ENCODE data around the gene ZNF32. TPM values are rescaled to one million over a fixed set of nuclear protein-coding genes. Genes with fewer than 3 reads are reported as not detected.

Gene ZNF32
- total and polyA plus RNA-seq, 2 donors (not counting 3 experiments of a cell fraction or from before 2014, with no cell fraction given): 12.5 to 14.4 TPM

DNA sequence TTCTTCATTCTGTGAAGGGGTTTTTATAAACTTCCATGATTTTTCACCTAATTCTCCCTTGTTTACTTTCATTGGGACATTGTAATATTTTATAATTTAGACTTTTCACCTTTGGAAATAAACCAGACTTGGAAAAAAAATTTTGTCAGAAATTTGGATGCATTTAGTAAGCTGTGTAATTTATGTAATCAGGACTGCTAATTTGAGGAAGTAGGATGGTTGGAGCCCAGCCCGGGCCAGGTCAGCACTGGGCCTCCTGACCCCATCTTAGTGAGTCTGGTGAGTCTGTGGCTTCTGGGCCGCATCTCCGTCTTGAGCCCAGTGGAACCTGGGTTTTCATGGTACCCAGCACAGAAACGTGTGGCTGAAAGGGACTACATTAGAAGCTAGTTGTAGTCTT lies 27.6 kb upstream of the ZNF32 start:
- no peak for DNase-seq (ENCODE audit: low read depth, low spot score)
- H3K4me1 ChIP-seq (ENCODE audit: control insufficient read depth, extremely low read depth, insufficient read depth, low read length): no peaks in the 10 kb centered on the region
- dilution Hi-C loops (cut with MboI; ENCODE audit: extremely low pct_ligation_motif_present, low sequenced_read_pairs) (no loop called here), intact Hi-C loops (cut with micrococcal nuclease) (loop anchor here (10.0 kb wide), 1 partner anchor 1298 kb away; the partner anchor contains the start of gene DEPP1)
- H3K9ac ChIP-seq (replicated peaks; ENCODE audit: extremely low read depth, insufficient read depth, low read length): no peak overlapping the region
- no peak overlapping the region for H3K4me2 ChIP-seq (ENCODE audit: insufficient read depth, low read length)
- CTCF ChIA-PET: interaction anchor here (1.1 to 1.7 kb wide), 2 partner anchors 10 to 710 kb away, joined by 3 to 6 read pairs; no protein-coding TSS in a partner anchor
- POLR2A ChIA-PET: no interaction called here
- H3K27ac ChIP-seq (ENCODE audit: insufficient read depth, low read depth, low read length): no peak overlapping the region
- no peak for FAIRE-seq
- H2AFZ ChIP-seq (ENCODE audit: low read depth, low read length): no peak overlapping the region
- H3K9me1 ChIP-seq (replicated peaks; ENCODE audit: control insufficient read depth, extremely low read depth, insufficient read depth, low read length): no peaks in the 10 kb centered on the region
- TF ChIP-seq POLR2AphosphoS5 (IDR thresholded peaks at IDR 0.05; ENCODE audit: insufficient read depth, low read depth, low read length): no peak
- TF ChIP-seq, protein P1, sequence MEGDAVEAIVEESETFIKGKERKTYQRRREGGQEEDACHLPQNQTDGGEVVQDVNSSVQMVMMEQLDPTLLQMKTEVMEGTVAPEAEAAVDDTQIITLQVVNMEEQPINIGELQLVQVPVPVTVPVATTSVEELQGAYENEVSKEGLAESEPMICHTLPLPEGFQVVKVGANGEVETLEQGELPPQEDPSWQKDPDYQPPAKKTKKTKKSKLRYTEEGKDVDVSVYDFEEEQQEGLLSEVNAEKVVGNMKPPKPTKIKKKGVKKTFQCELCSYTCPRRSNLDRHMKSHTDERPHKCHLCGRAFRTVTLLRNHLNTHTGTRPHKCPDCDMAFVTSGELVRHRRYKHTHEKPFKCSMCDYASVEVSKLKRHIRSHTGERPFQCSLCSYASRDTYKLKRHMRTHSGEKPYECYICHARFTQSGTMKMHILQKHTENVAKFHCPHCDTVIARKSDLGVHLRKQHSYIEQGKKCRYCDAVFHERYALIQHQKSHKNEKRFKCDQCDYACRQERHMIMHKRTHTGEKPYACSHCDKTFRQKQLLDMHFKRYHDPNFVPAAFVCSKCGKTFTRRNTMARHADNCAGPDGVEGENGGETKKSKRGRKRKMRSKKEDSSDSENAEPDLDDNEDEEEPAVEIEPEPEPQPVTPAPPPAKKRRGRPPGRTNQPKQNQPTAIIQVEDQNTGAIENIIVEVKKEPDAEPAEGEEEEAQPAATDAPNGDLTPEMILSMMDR (IDR thresholded peaks at IDR 0.05; ENCODE audit: extremely low read depth in 1 of 2, insufficient read depth in 1 of 2, low read depth in 1 of 2, low read length in 2 of 2): no peak
- H3K27me3 ChIP-seq (ENCODE audit: control insufficient read depth in 2 of 2, insufficient read depth in 2 of 2, low read length in 2 of 2): peaks cover 2 to 4% of the 10 kb centered on the region in 2 experiments
- no peaks in the 10 kb centered on the region for H4K20me1 ChIP-seq (replicated peaks; ENCODE audit: control insufficient read depth, extremely low read depth, insufficient read depth, low read length)
- H3K79me2 ChIP-seq (ENCODE audit: control insufficient read depth, insufficient read depth, low read length): no peaks in the 10 kb centered on the region
- H3K4me3 ChIP-seq (replicated peaks in 1 of 3; ENCODE audit: insufficient read depth in 1 of 3, low read depth in 1 of 3, low read length in 3 of 3): no peak overlapping the region
- H3K36me3 ChIP-seq (ENCODE audit: control insufficient read depth in 2 of 2, extremely low read depth in 1 of 2, insufficient read depth in 2 of 2, low read length in 2 of 2): no peaks in the 10 kb centered on the region
- no peaks in the 10 kb centered on the region for H3K9me3 ChIP-seq (replicated peaks; ENCODE audit: control insufficient read depth, insufficient read depth, low read length)
- no TSS peak for BruUV-seq (replicated peaks)

DNA sequence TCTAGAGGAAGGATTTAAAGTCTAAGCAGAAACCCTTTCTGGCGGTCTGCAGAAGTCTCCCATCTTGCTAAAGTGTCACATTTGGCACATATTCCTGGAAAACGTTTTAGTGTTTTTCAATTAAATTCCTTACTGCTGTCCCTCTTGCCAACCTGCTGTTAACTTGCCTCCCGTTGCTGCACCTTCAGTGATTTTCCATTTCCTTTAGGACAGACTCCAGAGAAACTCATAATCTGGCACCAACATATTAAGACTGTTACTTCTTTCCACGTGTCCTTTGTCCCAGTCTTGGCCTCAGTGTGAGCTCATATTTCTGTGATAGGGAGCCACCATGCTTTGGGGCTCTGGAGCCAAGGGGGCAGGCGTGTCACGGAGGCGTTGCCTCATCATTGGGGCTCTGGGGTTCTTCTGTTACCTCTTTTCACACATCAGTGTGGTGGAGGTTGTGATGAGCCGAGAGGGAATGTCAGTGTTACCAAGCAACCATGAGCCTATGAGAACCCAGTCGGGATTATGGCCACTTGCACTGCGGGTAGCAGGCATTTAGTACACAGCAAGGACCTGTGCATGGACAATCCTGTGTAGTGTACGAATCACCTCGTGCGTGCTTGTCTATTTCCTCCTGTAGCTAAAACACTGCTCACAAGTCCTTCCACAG lies 26.0 kb upstream of the ZNF32 start:
- H3K9me1 ChIP-seq (replicated peaks; ENCODE audit: control insufficient read depth, extremely low read depth, insufficient read depth, low read length): no peaks in the 10 kb centered on the region
- no peaks in the 10 kb centered on the region for H3K9me3 ChIP-seq (replicated peaks; ENCODE audit: control insufficient read depth, insufficient read depth, low read length)
- TF ChIP-seq POLR2A (IDR thresholded peaks at IDR 0.05; ENCODE audit: low read depth, low read length): no peak
- no peak for TF ChIP-seq MYC (IDR thresholded peaks at IDR 0.05; ENCODE audit: low read depth, low read length)
- TF ChIP-seq EZH2 (IDR thresholded peaks at IDR 0.05; ENCODE audit: borderline replicate concordance, low read depth, low read length, severe bottlenecking): no peak
- no peak for TF ChIP-seq GATA2 (IDR thresholded peaks at IDR 0.05; ENCODE audit: insufficient read depth, insufficient read length, low read depth, low read length)
- no peak for TF ChIP-seq JUN (IDR thresholded peaks at IDR 0.05; ENCODE audit: borderline replicate concordance, insufficient read depth, insufficient read length, low read depth)
- no peak for TF ChIP-seq FOS (IDR thresholded peaks at IDR 0.05; ENCODE audit: borderline replicate concordance, insufficient read depth, low read length)
- TF ChIP-seq, protein P1 (IDR thresholded peaks at IDR 0.05; ENCODE audit: extremely low read depth in 1 of 2, insufficient read depth in 1 of 2, low read depth in 1 of 2, low read length in 2 of 2): no peak
- TF ChIP-seq POLR2AphosphoS5 (IDR thresholded peaks at IDR 0.05; ENCODE audit: insufficient read depth, low read depth, low read length): no peak
- TF ChIP-seq, protein P2, sequence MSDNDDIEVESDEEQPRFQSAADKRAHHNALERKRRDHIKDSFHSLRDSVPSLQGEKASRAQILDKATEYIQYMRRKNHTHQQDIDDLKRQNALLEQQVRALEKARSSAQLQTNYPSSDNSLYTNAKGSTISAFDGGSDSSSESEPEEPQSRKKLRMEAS (IDR thresholded peaks at IDR 0.05; ENCODE audit: insufficient read depth, insufficient read length): no peak
- H3K27ac ChIP-seq (ENCODE audit: insufficient read depth, low read depth, low read length): no peak overlapping the region
- H3K79me2 ChIP-seq (ENCODE audit: control insufficient read depth, insufficient read depth, low read length): no peaks in the 10 kb centered on the region
- H3K4me1 ChIP-seq (ENCODE audit: control insufficient read depth, extremely low read depth, insufficient read depth, low read length): no peaks in the 10 kb centered on the region
- no peak overlapping the region for H3K4me2 ChIP-seq (ENCODE audit: insufficient read depth, low read length)
- BruUV-seq (replicated peaks): no TSS peak
- dilution Hi-C loops (cut with MboI; ENCODE audit: extremely low pct_ligation_motif_present, low sequenced_read_pairs) (no loop called here), intact Hi-C loops (cut with micrococcal nuclease) (loop anchor here (5.0 to 10.0 kb wide), 2 partner anchors 113 to 1300 kb away; partner anchors contain the start of gene DEPP1)
- no peak overlapping the region for H3K9ac ChIP-seq (replicated peaks; ENCODE audit: extremely low read depth, insufficient read depth, low read length)
- peaks cover 4% of the 10 kb centered on the region in 2 experiments for H3K27me3 ChIP-seq (ENCODE audit: control insufficient read depth in 2 of 2, insufficient read depth in 2 of 2, low read length in 2 of 2)
- H2AFZ ChIP-seq (ENCODE audit: low read depth, low read length): no peak overlapping the region
- ChIA-PET CTCF (interaction anchor here (1.3 to 2.9 kb wide), 3 partner anchors 8 to 712 kb away, joined by 5 to 42 read pairs (median 19); no protein-coding TSS in a partner anchor), POLR2A (no interaction called here)
- no peak overlapping the region for H3K4me3 ChIP-seq (replicated peaks in 1 of 3; ENCODE audit: insufficient read depth in 1 of 3, low read depth in 1 of 3, low read length in 3 of 3)
- FAIRE-seq (no peak), DNase-seq (ENCODE audit: low read depth, low spot score) (no peak)
- H4K20me1 ChIP-seq (replicated peaks; ENCODE audit: control insufficient read depth, extremely low read depth, insufficient read depth, low read length): no peaks in the 10 kb centered on the region
- no peaks in the 10 kb centered on the region for H3K36me3 ChIP-seq (ENCODE audit: control insufficient read depth in 2 of 2, extremely low read depth in 1 of 2, insufficient read depth in 2 of 2, low read length in 2 of 2)
